Stimulated activated CD4-positive, alpha-beta T cell treated with anti-CD3 and anti-CD28 coated beads, Interleukin-4, amount 100 ng/mL, for 4 hours (primary cell): ENCODE data around the gene SLC25A24.
A peak's percentile ranks its signal among the peaks of the same experiment; 100 is the strongest.
"Not testable (repeated sequence)": the region's sequence is repeated elsewhere in the genome, so short reads cannot be mapped to it uniquely, and the experiment has no call there.

Source experiments
- DNase-seq, 2 experiments: peaks; one replicate each; pipeline ENCODE4 v3.0.0-alpha.2; 2020

The SLC25A24 gene

GRCh38 chr1:108199781-108200686, at the start of gene SLC25A24:
Gene SLC25A24, minus strand, starts transcription at chr1:108200343. Its CDS starts 205 bp downstream, at chr1:108200138.
- DNase-seq = peak; percentile 59 to 63

- DNase-seq = not testable (repeated sequence)
Observed at GRCh38 chr1:108243976-108244375, 43.8 kb upstream of the SLC25A24 start, which contains the start of gene NBPF4. Gene NBPF4, minus strand, starts transcription at chr1:108244076. Its CDS starts 315 bp downstream, at chr1:108243761.

- not testable (repeated sequence) for DNase-seq
Observed at GRCh38 chr1:108239426-108239825, 39.3 kb upstream of the SLC25A24 start.

GRCh38 chr1:108235308-108235707, 35.2 kb upstream of the SLC25A24 start:
- DNase-seq = not testable (repeated sequence)

GRCh38 chr1:108232183-108232582, 32.0 kb upstream of the SLC25A24 start:
- not testable (repeated sequence) for DNase-seq

- DNase-seq = not testable (repeated sequence)
Observed at GRCh38 chr1:108229976-108230375, 29.8 kb upstream of the SLC25A24 start.

GRCh38 chr1:108227772-108228171, 27.6 kb upstream of the SLC25A24 start:
- DNase-seq = not testable (repeated sequence)

- not testable (repeated sequence) for DNase-seq
Observed at GRCh38 chr1:108226855-108227254, 26.7 kb upstream of the SLC25A24 start.

GRCh38 chr1:108223226-108223625, 23.1 kb upstream of the SLC25A24 start:
- DNase-seq = not testable (repeated sequence)

GRCh38 chr1:108217515-108218174, 17.5 kb upstream of the SLC25A24 start:
- DNase-seq = not testable (repeated sequence)

GRCh38 chr1:108217007-108217406, 16.9 kb upstream of the SLC25A24 start:
- DNase-seq = not testable (repeated sequence)

GRCh38 chr1:108216028-108216890, 16.1 kb upstream of the SLC25A24 start:
- DNase-seq = not testable (repeated sequence)

- not testable (repeated sequence) for DNase-seq
Observed at GRCh38 chr1:108214641-108215465, 14.7 kb upstream of the SLC25A24 start.

- no peak for DNase-seq
Observed at GRCh38 chr1:108211014-108211413, 10.9 kb upstream of the SLC25A24 start.

GRCh38 chr1:108209456-108210108, 9.4 kb upstream of the SLC25A24 start:
- DNase-seq = no peak

- no peak for DNase-seq
Observed at GRCh38 chr1:108208724-108209446, 8.7 kb upstream of the SLC25A24 start.

- not testable (repeated sequence) for DNase-seq
Observed at GRCh38 chr1:108203582-108203981, 3.4 kb upstream of the SLC25A24 start.

GRCh38 chr1:108201687-108202086, 1.5 kb upstream of the SLC25A24 start:
- DNase-seq = no peak

- peak; percentile 25 to 45 for DNase-seq
Observed at GRCh38 chr1:108200687-108201051, 526 bp upstream of the SLC25A24 start.

GRCh38 chr1:108199201-108199691, 897 bp downstream of the SLC25A24 start:
- no peak for DNase-seq
